ENCODE measurements around the gene NCOA3. TPM values are rescaled to one million over a fixed set of nuclear protein-coding genes. Genes with fewer than 3 reads are reported as not detected.
A peak's percentile ranks its signal among the peaks of the same experiment; 100 is the strongest.

The NCOA3 gene
- total RNA-seq, 2 experiments from 2014 or later, result 58.1 to 66.4 TPM

DNA sequence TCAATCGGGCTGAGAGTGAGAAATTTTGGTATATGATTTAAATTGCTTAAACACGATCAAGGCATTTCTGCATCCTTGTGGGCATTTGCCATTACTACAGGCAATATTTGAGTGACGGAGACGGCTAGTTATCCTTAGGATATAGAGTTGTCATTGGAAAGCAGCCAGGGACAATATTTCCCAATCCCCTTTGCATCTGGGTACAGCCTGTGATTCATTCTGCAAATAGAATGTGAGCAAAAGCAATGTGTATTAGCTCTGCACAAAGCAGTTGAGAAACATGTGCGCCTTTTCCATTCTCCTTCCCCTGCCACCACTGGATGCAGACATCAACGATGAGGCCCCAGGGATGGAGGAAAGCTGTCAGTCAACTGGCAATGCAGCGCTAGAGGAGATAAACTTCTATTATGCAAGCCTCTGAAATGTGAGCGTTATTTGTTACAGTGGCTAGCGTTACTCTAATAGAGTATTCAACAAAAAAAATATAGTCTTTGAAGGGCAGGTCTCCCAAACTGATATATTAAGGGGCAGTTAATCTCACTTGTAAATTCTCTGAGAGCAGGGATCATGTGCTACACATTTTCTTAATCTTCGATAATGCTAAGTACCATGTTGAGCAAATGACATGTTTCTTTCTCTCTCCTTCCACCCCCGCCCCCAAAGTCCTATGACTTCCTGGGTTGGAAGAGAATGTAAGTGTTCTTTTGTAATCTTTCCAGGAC, 37.1 kb upstream of the NCOA3 start:
- Mint-ChIP-seq H3K9me3 (no peaks in the 10 kb centered on the region), H3K4me3 (no peak overlapping the region), H3K4me1 (peaks cover 3% of the 10 kb centered on the region), H3K27ac (no peak overlapping the region), H3K36me3 (no peaks in the 10 kb centered on the region), H3K27me3 (no peaks in the 10 kb centered on the region)
- DNase-seq, result no peak

DNA sequence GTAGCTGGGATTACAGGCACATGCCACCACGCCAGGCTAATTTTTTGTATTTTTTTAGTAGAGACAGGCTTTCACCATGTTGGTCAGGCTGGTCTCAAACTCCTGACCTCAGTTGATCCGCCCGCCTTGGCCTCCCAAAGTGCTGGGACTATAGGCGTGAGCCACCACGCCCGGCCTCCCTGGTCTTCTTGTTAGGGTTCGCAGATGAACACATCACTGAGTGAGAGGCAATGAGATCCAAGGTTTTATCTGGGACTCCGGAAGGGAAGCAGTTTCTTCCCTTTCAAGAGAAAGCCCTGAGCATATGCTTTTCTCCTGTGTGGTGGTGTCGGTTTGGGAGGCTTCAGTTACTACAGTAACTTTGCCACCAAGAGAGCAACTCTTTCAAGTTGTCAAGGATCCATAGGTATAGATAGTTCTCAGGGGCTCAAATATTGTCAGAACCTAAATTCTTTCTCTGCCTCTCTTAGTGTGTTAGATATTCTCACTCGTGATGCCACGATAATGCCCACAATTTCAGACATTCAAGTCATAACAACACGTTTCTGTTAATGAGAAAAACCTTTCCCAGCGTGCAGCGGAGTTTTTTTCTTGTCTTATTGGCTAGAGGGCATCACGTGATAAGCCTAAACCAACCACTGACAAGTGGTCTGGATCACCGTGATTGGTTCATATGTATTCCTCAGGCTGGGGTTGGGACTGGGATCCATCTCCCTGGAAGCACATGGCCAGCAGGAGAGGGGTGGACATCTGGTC, 36.2 kb upstream of the NCOA3 start:
- DNase-seq, result no peak
- Mint-ChIP-seq H3K27ac (no peak overlapping the region), H3K9me3 (no peaks in the 10 kb centered on the region), H3K4me3 (no peak overlapping the region), H3K36me3 (no peaks in the 10 kb centered on the region), H3K27me3 (no peaks in the 10 kb centered on the region), H3K4me1 (peaks cover 3% of the 10 kb centered on the region)

DNA sequence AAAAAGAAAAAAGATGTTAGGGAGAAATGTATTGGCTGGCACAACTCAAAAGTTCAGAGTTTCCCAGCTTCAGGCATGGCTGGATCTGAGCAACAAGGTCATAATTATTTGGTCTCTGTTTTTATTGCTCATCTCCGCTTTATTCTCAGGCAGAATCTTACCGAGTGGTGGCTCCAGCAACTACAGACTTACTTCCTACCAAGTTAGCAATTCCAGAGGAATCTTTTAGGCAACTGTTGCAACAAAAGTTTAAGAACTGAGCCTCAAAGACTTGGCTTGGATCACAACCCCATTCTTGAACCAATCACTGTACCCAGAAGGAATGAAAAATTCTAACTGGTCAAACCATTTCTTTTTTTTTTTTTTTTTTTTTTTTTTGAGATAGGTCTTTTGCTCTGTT, 35.5 kb upstream of the NCOA3 start:
- H3K27me3 Mint-ChIP-seq, result no peaks in the 10 kb centered on the region
- H3K4me1 Mint-ChIP-seq, result peaks cover 3% of the 10 kb centered on the region
- DNase-seq, result no peak
- no peak overlapping the region for H3K27ac Mint-ChIP-seq
- H3K4me3 Mint-ChIP-seq, result no peak overlapping the region
- no peaks in the 10 kb centered on the region for H3K36me3 Mint-ChIP-seq
- no peaks in the 10 kb centered on the region for H3K9me3 Mint-ChIP-seq

DNA sequence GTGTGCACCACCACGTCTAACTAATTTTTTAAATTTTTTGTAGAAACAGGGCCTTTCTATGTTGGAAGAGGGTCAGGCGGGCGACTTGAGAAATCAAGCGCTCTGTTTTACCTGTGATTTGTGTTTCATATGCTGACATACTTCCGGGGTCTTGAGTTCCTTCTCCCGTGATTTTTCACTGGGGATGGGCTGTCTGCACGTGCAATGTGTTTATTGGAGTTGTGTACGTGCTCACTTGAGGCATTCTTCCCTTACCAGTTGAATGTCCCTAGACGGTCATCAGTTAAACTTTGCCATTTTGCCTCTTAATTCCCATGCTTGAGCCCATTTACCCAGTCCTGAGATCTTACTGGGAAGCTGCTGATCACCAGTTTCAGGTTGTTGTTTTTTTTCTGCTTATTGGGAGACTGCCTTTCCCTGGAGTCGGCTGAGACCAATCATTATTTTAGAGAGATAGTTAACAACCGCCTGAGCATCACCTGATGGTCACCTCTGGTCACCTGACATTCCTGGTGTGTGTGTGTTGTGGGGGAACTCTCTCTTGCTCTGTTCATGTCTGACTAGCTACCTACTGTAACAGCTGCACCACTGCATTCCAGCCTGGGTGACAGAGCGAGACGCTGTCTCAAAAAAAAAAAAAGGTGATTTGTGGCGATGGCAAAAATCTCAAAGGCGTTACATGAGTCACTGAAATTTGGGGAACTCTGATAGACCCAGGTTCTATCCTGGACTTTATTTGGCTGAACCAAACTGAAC, 34.8 kb upstream of the NCOA3 start:
- no peaks in the 10 kb centered on the region for H3K36me3 Mint-ChIP-seq
- H3K9me3 Mint-ChIP-seq, result no peaks in the 10 kb centered on the region
- H3K4me3 Mint-ChIP-seq, result no peak overlapping the region
- DNase-seq, result no peak
- peaks cover 3% of the 10 kb centered on the region for H3K4me1 Mint-ChIP-seq
- no peak overlapping the region for H3K27ac Mint-ChIP-seq
- H3K27me3 Mint-ChIP-seq, result no peaks in the 10 kb centered on the region

DNA sequence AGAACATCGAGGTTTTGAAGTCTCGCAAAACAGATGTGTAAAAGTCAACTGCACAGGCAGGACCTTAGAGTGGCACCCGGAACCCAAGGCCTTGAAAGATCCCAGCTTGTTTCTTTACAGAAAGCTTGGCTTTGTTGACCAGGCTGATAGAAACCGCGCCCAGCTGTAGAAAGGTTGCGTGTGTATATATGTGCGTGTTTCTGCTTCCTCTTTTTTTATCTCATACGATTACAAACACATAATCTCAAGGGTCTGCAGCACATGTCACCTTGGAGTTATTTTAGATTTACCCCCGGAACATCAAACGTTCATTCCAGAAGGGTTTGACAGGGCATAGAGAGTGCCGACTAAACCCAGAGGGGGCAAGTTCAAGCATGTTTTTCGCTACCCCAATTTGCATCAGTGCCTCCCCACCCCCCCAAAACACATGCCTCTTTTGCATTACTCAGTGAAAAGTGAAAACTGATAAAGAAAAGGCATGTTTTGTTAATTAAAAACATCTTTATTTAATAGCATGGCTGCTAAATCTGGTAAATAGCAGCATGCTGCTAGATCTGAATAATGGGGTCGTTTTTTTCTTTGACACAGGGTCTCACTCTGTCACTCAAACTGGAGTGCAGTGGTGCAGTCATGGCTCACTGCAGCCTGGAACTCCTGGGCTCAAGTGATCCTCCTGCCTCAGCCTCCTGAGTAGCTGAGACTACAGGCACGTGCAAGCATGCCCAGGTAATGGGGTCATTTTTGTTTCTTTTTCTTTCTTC, 33.2 kb upstream of the NCOA3 start:
- H3K36me3 Mint-ChIP-seq, result no peaks in the 10 kb centered on the region

DNA sequence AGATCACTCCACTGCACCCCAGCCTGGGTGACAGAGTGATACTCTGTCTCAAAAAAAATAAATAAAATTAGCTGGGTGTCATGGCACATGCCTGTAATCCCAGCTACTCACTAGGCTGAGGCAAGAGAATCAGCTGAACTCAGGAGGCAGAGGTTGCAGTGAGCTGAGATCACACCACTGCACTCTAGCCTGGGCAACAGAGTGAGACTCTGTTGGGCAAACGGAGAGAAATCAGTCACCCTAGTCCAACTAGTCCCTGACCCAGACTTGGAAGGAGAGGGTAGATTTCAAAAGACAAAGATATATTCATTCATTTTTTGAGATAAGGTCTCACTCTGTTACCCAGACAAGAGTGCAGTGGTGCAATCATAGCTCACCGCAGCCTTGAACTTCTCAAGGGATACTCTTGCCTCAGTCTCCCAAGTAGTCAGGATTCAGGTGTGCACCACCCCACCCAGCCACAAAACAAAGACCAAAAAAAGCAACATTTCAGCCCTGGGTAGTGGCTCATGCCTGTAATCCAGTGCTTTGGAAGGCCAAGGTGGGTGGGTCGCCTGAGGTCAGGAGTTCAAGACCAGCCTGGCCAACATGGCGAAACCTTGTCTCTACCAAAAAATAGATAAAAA, 26.2 kb upstream of the NCOA3 start:
- Mint-ChIP-seq H3K9me3 (no peaks in the 10 kb centered on the region), H3K36me3 (no peaks in the 10 kb centered on the region), H3K4me3 (no peak overlapping the region), H3K27me3 (no peaks in the 10 kb centered on the region), H3K4me1 (peaks cover 21% of the 10 kb centered on the region), H3K27ac (no peak overlapping the region)
- DNase-seq, result no peak

More for the DNA sequence above, 33.2 kb upstream of the NCOA3 start:
- H3K27me3 Mint-ChIP-seq, result no peaks in the 10 kb centered on the region
- no peak for DNase-seq
- no peaks in the 10 kb centered on the region for H3K9me3 Mint-ChIP-seq
- no peak overlapping the region for H3K27ac Mint-ChIP-seq
- H3K4me1 Mint-ChIP-seq, result peaks cover 12% of the 10 kb centered on the region
- no peak overlapping the region for H3K4me3 Mint-ChIP-seq

DNA sequence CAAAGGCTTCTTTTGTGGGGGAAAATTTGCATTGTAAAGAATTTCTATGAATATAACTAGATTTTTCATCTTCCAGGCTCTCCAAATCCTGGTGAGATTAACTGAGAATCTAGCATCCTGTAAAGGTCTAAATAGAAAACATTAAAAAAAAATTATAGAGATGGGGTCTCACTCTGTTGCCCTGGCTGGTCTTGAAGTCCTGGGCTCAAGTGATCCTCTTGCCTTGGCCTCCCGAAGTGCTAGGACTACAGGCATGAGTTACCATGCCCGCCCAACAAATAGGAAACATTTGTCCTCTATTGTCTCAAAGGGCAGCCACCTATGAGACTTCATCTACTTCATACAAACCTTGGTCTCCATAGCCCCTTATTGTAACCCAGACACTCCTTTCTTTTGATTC, 25.2 kb upstream of the NCOA3 start:
- DNase-seq, result no peak
- peaks cover 21% of the 10 kb centered on the region for H3K4me1 Mint-ChIP-seq
- no peak overlapping the region for H3K27ac Mint-ChIP-seq
- H3K27me3 Mint-ChIP-seq, result no peaks in the 10 kb centered on the region
- no peak overlapping the region for H3K4me3 Mint-ChIP-seq
- H3K36me3 Mint-ChIP-seq, result no peaks in the 10 kb centered on the region
- no peaks in the 10 kb centered on the region for H3K9me3 Mint-ChIP-seq

DNA sequence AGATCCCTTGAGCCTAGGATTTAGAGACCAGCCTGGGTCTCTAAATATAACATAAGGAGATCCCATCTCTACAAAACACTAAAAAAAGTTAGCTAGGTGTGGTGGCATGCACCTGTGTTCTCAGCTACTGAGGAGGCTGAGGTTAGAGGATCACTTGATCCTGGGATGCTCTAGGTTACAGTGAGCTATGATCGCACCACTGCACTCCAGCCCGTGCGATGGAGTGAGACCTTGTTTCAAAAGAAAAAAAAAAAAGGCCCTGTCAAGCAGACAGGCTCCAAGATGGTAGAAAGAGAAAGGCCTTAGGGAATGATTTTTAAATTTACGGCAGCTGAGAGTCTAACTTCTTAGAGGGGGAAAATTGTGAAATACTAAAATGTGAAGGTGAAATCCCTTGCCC, 22.6 kb upstream of the NCOA3 start:
- no peaks in the 10 kb centered on the region for H3K36me3 Mint-ChIP-seq
- no peak for DNase-seq

DNA sequence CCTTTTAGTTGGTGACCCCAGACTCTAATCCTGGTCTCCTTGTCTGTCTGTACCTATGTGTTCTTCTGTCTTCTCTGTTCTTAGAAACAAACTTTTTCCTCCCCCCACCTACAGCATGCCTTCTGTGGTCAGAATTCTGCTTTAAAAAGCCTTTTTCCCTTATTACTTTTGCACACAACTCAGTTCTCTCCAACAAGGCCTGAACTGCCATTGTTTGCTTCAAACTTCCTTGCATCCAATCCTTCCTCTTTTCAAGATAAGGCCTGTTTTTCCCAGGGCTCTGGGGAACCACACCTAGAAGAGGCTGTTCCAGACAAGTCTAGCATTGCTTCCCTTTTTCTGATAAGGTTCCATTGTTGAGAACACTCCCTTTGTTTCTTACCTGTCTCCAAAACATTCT, 22.2 kb upstream of the NCOA3 start:
- peak overlapping the region; percentile 58 for H3K27ac Mint-ChIP-seq

More for the DNA sequence above, 22.6 kb upstream of the NCOA3 start:
- Mint-ChIP-seq H3K9me3 (no peaks in the 10 kb centered on the region), H3K27me3 (no peaks in the 10 kb centered on the region), H3K4me1 (peaks cover 7% of the 10 kb centered on the region), H3K4me3 (no peak overlapping the region), H3K27ac (peak overlapping the region; percentile 58)

DNA sequence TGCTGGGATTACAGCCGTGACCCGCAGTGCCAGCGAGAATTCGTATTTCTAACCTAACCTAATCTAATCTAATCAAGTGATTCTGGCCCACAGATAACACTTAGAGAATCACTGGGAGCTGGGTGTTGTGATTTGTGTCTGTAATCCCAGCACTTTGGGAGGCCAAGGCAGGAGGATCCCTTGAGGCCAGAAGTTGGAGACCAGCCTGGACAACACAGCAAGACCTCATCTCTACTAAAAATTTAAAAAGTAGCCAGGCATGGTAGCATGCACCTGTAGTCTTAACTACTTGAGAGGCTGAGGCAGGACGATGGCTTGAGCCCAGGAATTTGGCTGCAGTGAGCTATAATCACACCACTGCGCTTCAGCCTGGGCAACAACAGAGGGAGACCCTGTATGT, 21.4 kb upstream of the NCOA3 start:
- Mint-ChIP-seq H3K4me1 (peaks cover 14% of the 10 kb centered on the region), H3K36me3 (peaks cover 2% of the 10 kb centered on the region), H3K27ac (no peak overlapping the region), H3K4me3 (no peak overlapping the region), H3K9me3 (no peaks in the 10 kb centered on the region), H3K27me3 (no peaks in the 10 kb centered on the region)
- DNase-seq, result no peak

More for the DNA sequence above, 22.2 kb upstream of the NCOA3 start:
- Mint-ChIP-seq H3K4me3 (no peak overlapping the region), H3K27me3 (no peaks in the 10 kb centered on the region), H3K36me3 (no peaks in the 10 kb centered on the region), H3K4me1 (peaks cover 7% of the 10 kb centered on the region), H3K9me3 (no peaks in the 10 kb centered on the region)
- DNase-seq, result no peak

DNA sequence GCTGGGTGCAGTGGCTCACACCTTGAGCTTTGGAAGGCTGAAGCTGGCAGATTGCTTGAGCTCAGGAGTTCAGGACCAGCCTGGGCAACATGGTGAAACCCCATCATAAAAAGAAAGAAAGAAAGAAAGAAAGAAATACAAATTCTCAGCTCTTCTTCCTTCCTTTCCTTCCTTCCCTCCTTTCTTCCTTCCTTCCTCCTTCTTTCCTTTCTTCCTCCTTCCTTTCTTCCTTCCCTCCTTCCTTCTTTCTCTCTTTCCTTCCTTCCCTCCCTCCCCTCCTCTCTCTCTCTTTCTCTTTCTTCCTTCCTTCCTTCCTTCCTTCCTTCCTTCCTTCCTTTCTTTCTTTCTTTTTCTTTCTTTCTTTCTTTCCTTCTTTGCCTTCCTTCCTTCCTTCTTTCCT, 21.0 kb upstream of the NCOA3 start:
- H3K9me3 Mint-ChIP-seq, result no peaks in the 10 kb centered on the region
- H3K36me3 Mint-ChIP-seq, result peaks cover 2% of the 10 kb centered on the region
- H3K27ac Mint-ChIP-seq, result no peak overlapping the region

DNA sequence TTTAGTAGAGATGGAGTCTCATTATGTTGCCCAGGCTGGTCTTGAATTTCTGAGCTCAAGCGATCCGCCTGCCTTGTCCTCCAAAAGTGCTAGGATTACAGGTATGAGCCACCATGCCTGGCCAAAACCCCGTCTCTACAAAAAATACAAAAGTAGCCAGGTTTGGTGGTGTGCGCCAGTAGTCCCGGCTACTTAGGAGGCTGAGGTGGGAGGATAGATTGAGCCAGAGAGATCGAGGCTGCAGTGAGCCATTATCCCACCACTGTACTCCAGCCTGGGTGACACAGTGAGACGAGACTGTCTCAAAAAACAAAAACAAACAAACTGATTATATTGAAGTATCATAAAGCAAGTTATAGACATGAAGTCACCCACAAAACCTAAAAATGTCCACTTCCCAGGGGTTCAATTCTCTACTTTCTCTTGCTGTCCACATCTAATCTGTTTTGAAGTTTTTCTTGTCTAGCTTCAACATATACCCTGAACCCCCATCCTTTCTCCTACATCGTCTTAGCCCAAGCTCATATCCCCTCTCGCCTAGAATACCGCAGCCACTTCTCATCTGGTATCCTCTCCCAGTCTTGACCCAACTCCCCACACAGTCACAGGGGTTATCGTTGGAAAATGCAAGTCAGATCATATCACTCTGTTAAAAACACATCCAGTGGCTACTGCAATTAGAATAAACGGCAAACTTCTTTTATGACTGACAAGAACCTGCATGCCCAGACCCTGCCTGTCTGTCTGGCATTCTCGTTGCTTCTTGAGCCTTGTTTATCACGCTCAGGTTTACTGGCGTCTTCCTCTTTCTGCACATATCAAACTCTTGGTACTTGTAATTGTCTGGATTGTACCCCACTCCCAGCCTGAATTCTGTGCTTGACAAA, 20.1 kb upstream of the NCOA3 start:
- Mint-ChIP-seq H3K27ac (no peak overlapping the region), H3K36me3 (peaks cover 2% of the 10 kb centered on the region), H3K27me3 (no peaks in the 10 kb centered on the region), H3K9me3 (no peaks in the 10 kb centered on the region), H3K4me1 (peaks cover 23% of the 10 kb centered on the region), H3K4me3 (no peak overlapping the region)
- DNase-seq, result no peak

More for the DNA sequence above, 21.0 kb upstream of the NCOA3 start:
- Mint-ChIP-seq H3K27me3 (no peaks in the 10 kb centered on the region), H3K4me3 (no peak overlapping the region), H3K4me1 (peaks cover 18% of the 10 kb centered on the region)
- DNase-seq, result no peak

DNA sequence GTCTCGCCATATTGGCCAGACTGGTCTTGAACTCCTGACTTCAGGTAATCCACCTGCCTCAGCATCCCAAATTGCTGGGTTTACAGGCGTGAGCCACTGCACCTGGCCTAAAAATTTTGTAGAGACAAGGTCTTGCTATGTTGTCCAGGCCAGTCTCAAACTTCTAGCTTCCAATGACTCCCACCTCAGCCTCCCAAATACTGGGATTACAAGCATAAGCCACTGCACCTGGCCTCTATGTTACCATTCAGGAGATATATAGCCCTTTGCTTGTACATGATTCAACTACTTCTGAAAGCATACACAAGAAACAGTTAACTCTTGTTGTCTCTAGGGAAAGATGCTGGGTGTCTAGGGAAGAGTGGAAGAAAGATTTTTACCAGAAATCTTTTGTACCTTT, 19.0 kb upstream of the NCOA3 start:
- Mint-ChIP-seq H3K9me3 (no peaks in the 10 kb centered on the region), H3K4me1 (peaks cover 33% of the 10 kb centered on the region), H3K36me3 (peaks cover 2% of the 10 kb centered on the region), H3K27me3 (no peaks in the 10 kb centered on the region), H3K4me3 (no peak overlapping the region), H3K27ac (no peak overlapping the region)
- DNase-seq, result no peak

DNA sequence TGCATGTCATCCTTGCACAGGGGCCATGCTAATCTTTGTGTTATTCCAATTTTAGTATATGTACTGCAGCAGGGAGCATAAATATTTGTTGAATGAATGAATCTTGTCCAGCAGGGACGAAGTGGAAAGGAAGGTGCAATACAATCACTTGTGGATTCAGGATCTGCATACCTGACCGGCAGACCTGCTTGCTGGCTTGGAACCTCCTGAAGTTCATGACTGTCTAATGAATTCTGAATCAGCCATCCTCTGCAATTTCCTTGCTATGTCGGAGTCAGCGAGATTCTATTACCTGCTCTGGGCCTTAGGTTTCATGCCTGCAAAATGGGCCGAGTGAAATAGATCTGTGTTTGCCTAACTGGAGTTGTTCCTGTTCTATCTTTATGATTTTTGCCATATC, 17.4 kb upstream of the NCOA3 start:
- peaks cover 3% of the 10 kb centered on the region for H3K36me3 Mint-ChIP-seq
- peaks cover 41% of the 10 kb centered on the region for H3K4me1 Mint-ChIP-seq
- H3K9me3 Mint-ChIP-seq, result peaks cover 2% of the 10 kb centered on the region
- H3K27me3 Mint-ChIP-seq, result no peaks in the 10 kb centered on the region
- H3K27ac Mint-ChIP-seq, result no peak overlapping the region
- no peak overlapping the region for H3K4me3 Mint-ChIP-seq
- no peak for DNase-seq

All from activated naive CD8-positive, alpha-beta T cell treated with anti-CD3 and anti-CD28 coated beads for 36 hours (primary cell).